OCI-LY7 (cell line): ENCODE data around the gene PLEKHG5.

ENCODE experiments used
- EZH2phosphoT487 ChIP-seq: fragments of 200-600 bp; sonication (generic); IDR thresholded peaks from 2 replicates; pipeline ENCODE4 v1.6.1; 2018; ENCODE audit warnings: low read depth, borderline replicate concordance, mild to moderate bottlenecking, mixed run types, antibody characterized with exemption, low read length, moderate library complexity, mixed read lengths
- TF ChIP-seq, protein P1 (sequence below): fragments of 200-600 bp; sonication (generic); conservative IDR thresholded peaks from 2 replicates; pipeline ENCODE4 v1.5.1; 2014; ENCODE audit warnings: mild to moderate bottlenecking, antibody characterized with exemption, low read length, moderate library complexity, mixed read lengths

DNA sequence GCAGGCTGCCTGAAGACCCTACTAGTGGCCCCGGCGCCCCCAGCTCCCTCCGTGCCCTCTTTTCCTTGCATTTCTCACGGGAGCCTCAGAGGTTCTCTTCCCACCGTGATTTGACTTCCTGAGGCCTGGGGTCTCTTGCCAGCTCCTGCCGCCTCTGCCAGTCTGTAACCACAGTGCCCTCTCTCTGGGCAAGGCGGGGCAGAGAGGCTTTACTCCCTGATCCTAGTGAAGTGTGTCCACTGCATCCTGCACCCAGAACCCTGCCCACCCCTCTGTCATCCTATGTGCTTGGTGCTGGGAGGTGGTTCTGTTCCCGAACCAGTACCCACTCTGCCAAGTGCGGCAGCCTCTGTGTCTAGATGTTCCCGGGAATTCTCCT lies 64.5 kb downstream of the PLEKHG5 start:
- TF ChIP-seq, protein P1, sequence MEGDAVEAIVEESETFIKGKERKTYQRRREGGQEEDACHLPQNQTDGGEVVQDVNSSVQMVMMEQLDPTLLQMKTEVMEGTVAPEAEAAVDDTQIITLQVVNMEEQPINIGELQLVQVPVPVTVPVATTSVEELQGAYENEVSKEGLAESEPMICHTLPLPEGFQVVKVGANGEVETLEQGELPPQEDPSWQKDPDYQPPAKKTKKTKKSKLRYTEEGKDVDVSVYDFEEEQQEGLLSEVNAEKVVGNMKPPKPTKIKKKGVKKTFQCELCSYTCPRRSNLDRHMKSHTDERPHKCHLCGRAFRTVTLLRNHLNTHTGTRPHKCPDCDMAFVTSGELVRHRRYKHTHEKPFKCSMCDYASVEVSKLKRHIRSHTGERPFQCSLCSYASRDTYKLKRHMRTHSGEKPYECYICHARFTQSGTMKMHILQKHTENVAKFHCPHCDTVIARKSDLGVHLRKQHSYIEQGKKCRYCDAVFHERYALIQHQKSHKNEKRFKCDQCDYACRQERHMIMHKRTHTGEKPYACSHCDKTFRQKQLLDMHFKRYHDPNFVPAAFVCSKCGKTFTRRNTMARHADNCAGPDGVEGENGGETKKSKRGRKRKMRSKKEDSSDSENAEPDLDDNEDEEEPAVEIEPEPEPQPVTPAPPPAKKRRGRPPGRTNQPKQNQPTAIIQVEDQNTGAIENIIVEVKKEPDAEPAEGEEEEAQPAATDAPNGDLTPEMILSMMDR, result no peak
- TF ChIP-seq EZH2phosphoT487, result no peak
